SU-DHL-6 (cell line): ENCODE results near the gene GOSR2.

Experiments
- H2AFZ ChIP-seq: fragments of 200-600 bp; sonication (generic); 2 replicates; pipeline ENCODE4 v1.6.1; 2014; ENCODE audit warnings: low read depth, mild to moderate bottlenecking, moderate library complexity, mixed read lengths, antibody characterized with exemption, low read length; ENCODE audit not compliant: severe bottlenecking
- H3F3A ChIP-seq: fragments of 200-600 bp; shearing (Covaris generic); 2 replicates; pipeline ENCODE4 v1.6.0; 2016; ENCODE audit warnings: antibody characterized with exemption, mild to moderate bottlenecking; ENCODE audit not compliant: insufficient read depth
- H3K27ac ChIP-seq: fragments of 200-600 bp; sonication (generic); 2 replicates; pipeline ENCODE4 v1.5.1; 2016; ENCODE audit warnings: low read depth, mild to moderate bottlenecking, low read length, moderate library complexity, mixed read lengths
- H3K27me3 ChIP-seq: fragments of 200-600 bp; sonication (generic), shearing (Covaris generic); 2 replicates; pipeline ENCODE4 v1.6.0; 2014; ENCODE audit warnings: mild to moderate bottlenecking, low read length
- H3K36me3 ChIP-seq: fragments of 200-600 bp; sonication (generic); 2 replicates; pipeline ENCODE4 v1.6.1; 2014; ENCODE audit warnings: mild to moderate bottlenecking, low read length, mixed read lengths
- H3K4me2 ChIP-seq: fragments of 300-600, 200-600 bp; shearing (Covaris generic), sonication (generic); 2 replicates; pipeline ENCODE4 v1.6.0; 2014; ENCODE audit warnings: low read length, low read depth, mild to moderate bottlenecking; ENCODE audit not compliant: poor library complexity, severe bottlenecking
- H3K4me3 ChIP-seq: fragments of 200-600 bp; sonication (generic); 2 replicates; pipeline ENCODE4 v1.5.1; 2014; ENCODE audit warnings: antibody characterized with exemption, low read length, mild to moderate bottlenecking, mixed read lengths; ENCODE audit not compliant: insufficient read depth, poor library complexity, severe bottlenecking
- H3K79me2 ChIP-seq: fragments of 200-600 bp; sonication (generic); 2 replicates; pipeline ENCODE4 v1.6.1; 2014; ENCODE audit warnings: mild to moderate bottlenecking, low read length, moderate library complexity; ENCODE audit not compliant: insufficient read depth
- H3K9ac ChIP-seq: fragments of 200-600 bp; sonication (generic); 2 replicates; pipeline ENCODE4 v1.7.0; 2014; ENCODE audit warnings: mild to moderate bottlenecking, low read length
- H3K9me2 ChIP-seq: fragments of 200-600 bp; sonication (generic); replicated peaks from 2 replicates; pipeline ENCODE4 v1.6.1; 2014; ENCODE audit warnings: low read length; ENCODE audit not compliant: insufficient read depth
- H3K9me3 ChIP-seq: fragments of 200-600 bp; sonication (generic); 2 replicates; pipeline ENCODE4 v1.6.1; 2014; ENCODE audit warnings: low read length, mixed read lengths; ENCODE audit not compliant: insufficient read depth
- H4K20me1 ChIP-seq: fragments of 200-600 bp; sonication (generic); 2 replicates; pipeline ENCODE4 v1.6.1; 2014; ENCODE audit warnings: low read depth, mild to moderate bottlenecking, antibody characterized with exemption, low read length, moderate library complexity, mixed read lengths
- CTCF ChIP-seq: fragments of 200-600 bp; sonication (generic); IDR thresholded peaks from one replicate; pipeline ENCODE4 v1.5.1; 2017; ENCODE audit warnings: antibody characterized with exemption, mild to moderate bottlenecking, low read length, moderate library complexity; ENCODE audit not compliant: insufficient read depth, poor library complexity, severe bottlenecking
- EZH2phosphoT487 ChIP-seq: fragments of 200-600 bp; sonication (generic), shearing (Covaris generic); conservative IDR thresholded peaks from 2 replicates; pipeline ENCODE4 v1.6.1; 2018; ENCODE audit warnings: mild to moderate bottlenecking, antibody characterized with exemption, low read length, moderate library complexity, mixed read lengths

Gene GOSR2

GRCh38 chr17:46949291-46950174, 26.6 kb downstream of the GOSR2 start:
- Histone ChIP-seq H2AFZ (no peak overlapping the region), H3K4me3 (no peak overlapping the region)
- TF ChIP-seq EZH2phosphoT487 = no peak
- TF ChIP-seq CTCF = no peak

GRCh38 chr17:46950342-46950996, 27.5 kb downstream of the GOSR2 start:
- TF ChIP-seq CTCF = no peak
- no peak for TF ChIP-seq EZH2phosphoT487
- H3K79me2 ChIP-seq = no peaks in the 10 kb centered on the region
- H3K9ac ChIP-seq = no peak overlapping the region
- no peak overlapping the region for H3K27ac ChIP-seq
- no peaks in the 10 kb centered on the region for H3K9me2 ChIP-seq
- H3K4me3 ChIP-seq = no peak overlapping the region
- H3K36me3 ChIP-seq = no peaks in the 10 kb centered on the region
- no peaks in the 10 kb centered on the region for H3K27me3 ChIP-seq
- no peaks in the 10 kb centered on the region for H3K9me3 ChIP-seq
- no peaks in the 10 kb centered on the region for H4K20me1 ChIP-seq
- H2AFZ ChIP-seq = no peak overlapping the region
- no peak overlapping the region for H3K4me2 ChIP-seq
- no peaks in the 10 kb centered on the region for H3F3A ChIP-seq

More at GRCh38 chr17:46949291-46950174, 26.6 kb downstream of the GOSR2 start:
- Histone ChIP-seq H3K27me3 (no peaks in the 10 kb centered on the region), H3K27ac (no peak overlapping the region), H3K9me3 (no peaks in the 10 kb centered on the region), H4K20me1 (no peaks in the 10 kb centered on the region), H3K9ac (no peak overlapping the region), H3K79me2 (no peaks in the 10 kb centered on the region), H3K9me2 (no peaks in the 10 kb centered on the region), H3F3A (no peaks in the 10 kb centered on the region), H3K36me3 (no peaks in the 10 kb centered on the region), H3K4me2 (no peak overlapping the region)

- no peak overlapping the region for H2AFZ ChIP-seq
- H3K9me3 ChIP-seq = no peaks in the 10 kb centered on the region
- H3K27ac ChIP-seq = no peak overlapping the region
- H3K9me2 ChIP-seq = no peaks in the 10 kb centered on the region
- no peak overlapping the region for H3K4me2 ChIP-seq
- no peaks in the 10 kb centered on the region for H3K36me3 ChIP-seq
- H3K4me3 ChIP-seq = no peak overlapping the region
- no peaks in the 10 kb centered on the region for H3F3A ChIP-seq
- no peak for TF ChIP-seq EZH2phosphoT487
- TF ChIP-seq CTCF = no peak
- H3K27me3 ChIP-seq = no peaks in the 10 kb centered on the region
- no peak overlapping the region for H3K9ac ChIP-seq
- H4K20me1 ChIP-seq = no peaks in the 10 kb centered on the region
- H3K79me2 ChIP-seq = no peaks in the 10 kb centered on the region
Measured at GRCh38 chr17:46950997-46951621, 28.1 kb downstream of the GOSR2 start.
